COLO668 (cell line): ENCODE data around the gene TYW1B.
"Not testable (repeated sequence)": the region's sequence is repeated elsewhere in the genome, so short reads cannot be mapped to it uniquely, and the experiment has no call there.

Experiments used
- DNase-seq: peaks from one replicate; lab custom pipeline; 2025; ENCODE audit not compliant: unreplicated experiment; lab: John Stamatoyannopoulos, UW

The TYW1B gene

GRCh38 chr7:72754312-72754711 is 73.7 kb downstream of the TYW1B start:
- no peak for DNase-seq

- DNase-seq = no peak
These were observed 74.2 kb downstream of the TYW1B start for GRCh38 chr7:72753781-72754180.

- not testable (repeated sequence) for DNase-seq
These were observed 74.8 kb downstream of the TYW1B start for GRCh38 chr7:72753229-72753628.

- DNase-seq = no peak
These were observed 76.0 kb downstream of the TYW1B start for GRCh38 chr7:72751978-72752377.

GRCh38 chr7:72751378-72751777 is 76.6 kb downstream of the TYW1B start:
- no peak for DNase-seq

- DNase-seq = not testable (repeated sequence)
These were observed 79.4 kb downstream of the TYW1B start for GRCh38 chr7:72748649-72749048.

- DNase-seq = not testable (repeated sequence)
These were observed 83.6 kb downstream of the TYW1B start for GRCh38 chr7:72744244-72744926.

GRCh38 chr7:72743801-72744200 is 84.2 kb downstream of the TYW1B start:
- not testable (repeated sequence) for DNase-seq

- DNase-seq = not testable (repeated sequence)
These were observed 88.3 kb downstream of the TYW1B start for GRCh38 chr7:72739716-72740115.

GRCh38 chr7:72735855-72736254 is 92.1 kb downstream of the TYW1B start:
- DNase-seq = not testable (repeated sequence)

- DNase-seq = not testable (repeated sequence)
These were observed 97.2 kb downstream of the TYW1B start for GRCh38 chr7:72730815-72731214.

- not testable (repeated sequence) for DNase-seq
These were observed 97.6 kb downstream of the TYW1B start for GRCh38 chr7:72730384-72730783.

- not testable (repeated sequence) for DNase-seq
These were observed 98.9 kb downstream of the TYW1B start for GRCh38 chr7:72729130-72729529.

- not testable (repeated sequence) for DNase-seq
These were observed 105.3 kb downstream of the TYW1B start for GRCh38 chr7:72722694-72723093.

GRCh38 chr7:72720890-72721289 is 107.1 kb downstream of the TYW1B start:
- DNase-seq = not testable (repeated sequence)

- not testable (repeated sequence) for DNase-seq
These were observed 110.7 kb downstream of the TYW1B start for GRCh38 chr7:72717252-72717774.

- DNase-seq = not testable (repeated sequence)
These were observed 116.1 kb downstream of the TYW1B start for GRCh38 chr7:72711927-72712326.

GRCh38 chr7:72710983-72711382 is 117.0 kb downstream of the TYW1B start:
- no peak for DNase-seq

GRCh38 chr7:72709909-72710308 is 118.1 kb downstream of the TYW1B start:
- DNase-seq = no peak

GRCh38 chr7:72708371-72709050 is 119.5 kb downstream of the TYW1B start:
- DNase-seq = not testable (repeated sequence)

- no peak for DNase-seq
These were observed 121.5 kb downstream of the TYW1B start for GRCh38 chr7:72706521-72706920.

- not testable (repeated sequence) for DNase-seq
These were observed 122.3 kb downstream of the TYW1B start for GRCh38 chr7:72705693-72706092.
